Upper lobe of right lung (tissue), 1 donor: Measurements from ENCODE around the gene APLP1. TPM values are rescaled to one million over a fixed set of nuclear protein-coding genes. Genes with fewer than 3 reads are reported as not detected.

ENCODE experiments used
- ATAC-seq: fragments of 200-7000 bp; cut with Tn5 transposase; one replicate; pipeline ENCODE4 v1.9.1; 2020; ENCODE audit warnings: mild to moderate bottlenecking, moderate library complexity
- DNase-seq: peaks from one replicate; pipeline ENCODE4 v3.0.0-alpha.2; 2020
- H3K27ac ChIP-seq: fragments of 200-600 bp; one replicate; pipeline ENCODE4 v1.8.0; 2022
- H3K27me3 ChIP-seq: fragments of 200-600 bp; one replicate; pipeline ENCODE4 v1.8.0; 2022; ENCODE audit warnings: mild to moderate bottlenecking
- H3K36me3 ChIP-seq: fragments of 200-600 bp; one replicate; pipeline ENCODE4 v1.8.0; 2022
- H3K4me1 ChIP-seq: fragments of 200-600 bp; one replicate; pipeline ENCODE4 v1.8.0; 2022
- H3K4me3 ChIP-seq: fragments of 200-600 bp; one replicate; pipeline ENCODE4 v1.8.0; 2022; ENCODE audit warnings: mild to moderate bottlenecking
- H3K9me3 ChIP-seq: fragments of 200-600 bp; one replicate; pipeline ENCODE4 v1.8.0; 2022
- CTCF ChIP-seq: fragments of 200-600 bp; IDR thresholded peaks from one replicate; pipeline ENCODE4 v1.8.0; 2022; ENCODE audit warnings: antibody characterized with exemption
- intact Hi-C: fragments of 100-400 bp; cut with DNase I; formaldehyde crosslinking; loops from one replicate; pipeline ENCODE4 v1.11.0; 2022
- total RNA-seq: library from RNA; stranded (reverse); fragmentation: NEBNext Ultra II Directional; extraction: Animal tissue kit (Norgen Biotek cat#: 25700); gene quantifications from one replicate; pipeline ENCODE4 v1.2.1, GENCODE V29; 2021
- donor health status: DM: no; HTN: yes; CAD: no; lungs with severe emphysema.

Gene APLP1
- total RNA-seq, 1 donor from 2014 or later = 7.0 TPM

GRCh38 chr19:35848919-35849505 is 19.4 kb upstream of the APLP1 start:
- H3K9me3 ChIP-seq = no peaks in the 10 kb centered on the region
- H3K36me3 ChIP-seq = no peaks in the 10 kb centered on the region
- peaks cover 78% of the 10 kb centered on the region for H3K27me3 ChIP-seq
- no peak overlapping the region for H3K4me3 ChIP-seq
- no peak for ATAC-seq
- H3K27ac ChIP-seq = no peak overlapping the region
- no peak for DNase-seq
- intact Hi-C loops = no loop called here
- no peak for TF ChIP-seq CTCF
- H3K4me1 ChIP-seq = peaks cover 12% of the 10 kb centered on the region

GRCh38 chr19:35851213-35852028 is 17.0 kb upstream of the APLP1 start:
- no peaks in the 10 kb centered on the region for H3K9me3 ChIP-seq
- no peak for DNase-seq
- TF ChIP-seq CTCF = no peak
- no peak overlapping the region for H3K27ac ChIP-seq
- no peaks in the 10 kb centered on the region for H3K36me3 ChIP-seq
- peaks cover 76% of the 10 kb centered on the region for H3K27me3 ChIP-seq
- ATAC-seq = no peak
- H3K4me3 ChIP-seq = no peak overlapping the region
- H3K4me1 ChIP-seq = peaks cover 4% of the 10 kb centered on the region
- intact Hi-C loops = no loop called here

- TF ChIP-seq CTCF = no peak
- Histone ChIP-seq H3K27ac (no peak within 1 kb of the TSS), H3K4me3 (no peak within 1 kb of the TSS), H3K36me3 (no peaks in the 10 kb centered on the region), H3K9me3 (no peaks in the 10 kb centered on the region), H3K27me3 (peaks cover 82% of the 10 kb centered on the region), H3K4me1 (peaks cover 11% of the 10 kb centered on the region)
- ATAC-seq (no peak), DNase-seq (no peak)
- intact Hi-C loops = no loop called here
These were observed 16.2 kb upstream of the APLP1 start, which contains the start of gene NPHS1 for GRCh38 chr19:35852029-35852780. TSS of gene NPHS1 (minus strand) at chr19:35852504. CDS start at chr19:35851837, 667 bp downstream.

- peaks cover 88% of the 10 kb centered on the region for H3K27me3 ChIP-seq
- ATAC-seq (no peak), DNase-seq (no peak)
- TF ChIP-seq CTCF = no peak
- peaks cover 11% of the 10 kb centered on the region for H3K4me1 ChIP-seq
- H3K27ac ChIP-seq = no peak overlapping the region
- H3K4me3 ChIP-seq = no peak overlapping the region
- intact Hi-C loops = no loop called here
- no peaks in the 10 kb centered on the region for H3K9me3 ChIP-seq
- no peaks in the 10 kb centered on the region for H3K36me3 ChIP-seq
These were observed 15.2 kb upstream of the APLP1 start for GRCh38 chr19:35853038-35853756.

- ATAC-seq = peak; percentile 13
- DNase-seq = no peak
- Histone ChIP-seq H3K9me3 (no peaks in the 10 kb centered on the region), H3K36me3 (no peaks in the 10 kb centered on the region), H3K27ac (no peak within 1 kb of the TSS), H3K27me3 (peaks cover 89% of the 10 kb centered on the region), H3K4me3 (peak within 1 kb of the TSS; percentile 54), H3K4me1 (peaks cover 11% of the 10 kb centered on the region)
- intact Hi-C loops = no loop called here
- no peak for TF ChIP-seq CTCF
These were observed 11.7 kb upstream of the APLP1 start, which contains the start of gene KIRREL2 for GRCh38 chr19:35856546-35857149. TSS of gene KIRREL2 (plus strand) at chr19:35856911. CDS start at chr19:35857120, 209 bp downstream.
